AG09319 (cell line): Measurements from ENCODE around the gene ARHGEF6.
"Not testable (repeated sequence)": the region's sequence is repeated elsewhere in the genome, so short reads cannot be mapped to it uniquely, and the experiment has no call there.

ENCODE experiments used
- DNase-seq: peaks from one replicate; pipeline ENCODE4 v3.0.0-alpha.2; 2010; ENCODE audit warnings: low read depth; ENCODE audit errors: extremely low read depth
- CTCF ChIP-seq: IDR thresholded peaks from 2 replicates; pipeline ENCODE4 v1.5.1; 2011; ENCODE audit warnings: low read depth, mild to moderate bottlenecking, inconsistent platforms, low read length, moderate library complexity

The ARHGEF6 gene

GRCh38 chrX:136806891-136807410 lies 26.2 kb upstream of the ARHGEF6 start:
- DNase-seq = no peak
- no peak for TF ChIP-seq CTCF

GRCh38 chrX:136802515-136802914 lies 21.8 kb upstream of the ARHGEF6 start:
- no peak for TF ChIP-seq CTCF
- DNase-seq = no peak

- TF ChIP-seq CTCF = no peak
- DNase-seq = no peak
Measured at GRCh38 chrX:136797787-136798186, 17.1 kb upstream of the ARHGEF6 start.

GRCh38 chrX:136795132-136795531 lies 14.4 kb upstream of the ARHGEF6 start:
- DNase-seq = not testable (repeated sequence)

- not testable (repeated sequence) for DNase-seq
Measured at GRCh38 chrX:136794660-136795059, 13.9 kb upstream of the ARHGEF6 start.

- DNase-seq = no peak
- no peak for TF ChIP-seq CTCF
Measured at GRCh38 chrX:136794080-136794479, 13.3 kb upstream of the ARHGEF6 start.

- TF ChIP-seq CTCF = no peak
- no peak for DNase-seq
Measured at GRCh38 chrX:136789856-136790255, 9.1 kb upstream of the ARHGEF6 start.

- DNase-seq = no peak
- TF ChIP-seq CTCF = no peak
Measured at GRCh38 chrX:136784231-136784630, 3.5 kb upstream of the ARHGEF6 start.
